ENCODE results near the gene UBAP1L. TPM values are rescaled to one million over a fixed set of nuclear protein-coding genes. Genes with fewer than 3 reads are reported as not detected.

The UBAP1L gene
- total and polyA plus RNA-seq, 12 donors, result 0.65 to 5.3 (median 1.6) TPM

DNA sequence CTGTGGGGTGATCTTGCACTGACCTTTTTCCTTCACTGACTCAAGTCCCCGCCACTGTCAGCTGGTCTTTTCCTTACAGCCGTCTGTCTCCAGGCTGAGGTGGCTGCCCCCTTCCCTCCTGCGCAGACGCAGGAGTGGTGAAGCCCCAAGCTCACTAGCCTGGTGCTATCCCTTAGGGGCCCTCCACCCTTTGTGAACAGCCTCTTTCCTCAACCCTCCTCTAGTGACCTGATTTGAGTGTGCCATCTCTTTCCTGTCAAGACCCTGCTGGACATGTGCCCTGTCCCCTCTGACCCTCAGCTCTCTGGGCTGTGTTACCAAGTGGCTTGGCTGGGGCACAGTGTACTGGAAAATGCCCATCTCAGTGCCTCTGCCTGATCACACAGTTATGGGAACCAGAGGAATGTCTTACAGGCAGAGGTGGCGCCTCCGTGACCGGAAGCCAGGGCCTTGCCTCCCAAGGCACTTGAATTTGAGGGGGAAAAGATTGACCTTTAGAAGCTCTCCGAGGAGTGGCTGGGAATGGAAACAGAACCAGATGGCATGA, 29.7 kb downstream of the UBAP1L start:
- no peaks in the 10 kb centered on the region for H3K9me3 ChIP-seq
- H3K27ac ChIP-seq, result peak overlapping the region in 9 of 10 donors; percentile 46 to 91 (median 64)
- no peak for DNase-seq
- intact Hi-C loops (cut with DNase I), result loop anchor here in 5 of 10 donors (5.0 to 10.0 kb wide), 3 partner anchors 33 to 53 kb away; no protein-coding TSS in a partner anchor
- TF ChIP-seq, protein P1, sequence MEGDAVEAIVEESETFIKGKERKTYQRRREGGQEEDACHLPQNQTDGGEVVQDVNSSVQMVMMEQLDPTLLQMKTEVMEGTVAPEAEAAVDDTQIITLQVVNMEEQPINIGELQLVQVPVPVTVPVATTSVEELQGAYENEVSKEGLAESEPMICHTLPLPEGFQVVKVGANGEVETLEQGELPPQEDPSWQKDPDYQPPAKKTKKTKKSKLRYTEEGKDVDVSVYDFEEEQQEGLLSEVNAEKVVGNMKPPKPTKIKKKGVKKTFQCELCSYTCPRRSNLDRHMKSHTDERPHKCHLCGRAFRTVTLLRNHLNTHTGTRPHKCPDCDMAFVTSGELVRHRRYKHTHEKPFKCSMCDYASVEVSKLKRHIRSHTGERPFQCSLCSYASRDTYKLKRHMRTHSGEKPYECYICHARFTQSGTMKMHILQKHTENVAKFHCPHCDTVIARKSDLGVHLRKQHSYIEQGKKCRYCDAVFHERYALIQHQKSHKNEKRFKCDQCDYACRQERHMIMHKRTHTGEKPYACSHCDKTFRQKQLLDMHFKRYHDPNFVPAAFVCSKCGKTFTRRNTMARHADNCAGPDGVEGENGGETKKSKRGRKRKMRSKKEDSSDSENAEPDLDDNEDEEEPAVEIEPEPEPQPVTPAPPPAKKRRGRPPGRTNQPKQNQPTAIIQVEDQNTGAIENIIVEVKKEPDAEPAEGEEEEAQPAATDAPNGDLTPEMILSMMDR (IDR thresholded peaks at IDR 0.05), result no peak
- H3K4me3 ChIP-seq, result no peak overlapping the region
- ATAC-seq, result peak in 1 of 8 donors; percentile 35
- peaks cover 0 to 16% (median 0%) of the 10 kb centered on the region in 7 donors for H3K27me3 ChIP-seq
- peaks cover 14 to 96% (median 62%) of the 10 kb centered on the region in 9 donors for H3K4me1 ChIP-seq
- 56 to 70% methylated on average over 8 of the region's 8 CpGs for WGBS, 2 donors
- H3K36me3 ChIP-seq, result no peaks in the 10 kb centered on the region

DNA sequence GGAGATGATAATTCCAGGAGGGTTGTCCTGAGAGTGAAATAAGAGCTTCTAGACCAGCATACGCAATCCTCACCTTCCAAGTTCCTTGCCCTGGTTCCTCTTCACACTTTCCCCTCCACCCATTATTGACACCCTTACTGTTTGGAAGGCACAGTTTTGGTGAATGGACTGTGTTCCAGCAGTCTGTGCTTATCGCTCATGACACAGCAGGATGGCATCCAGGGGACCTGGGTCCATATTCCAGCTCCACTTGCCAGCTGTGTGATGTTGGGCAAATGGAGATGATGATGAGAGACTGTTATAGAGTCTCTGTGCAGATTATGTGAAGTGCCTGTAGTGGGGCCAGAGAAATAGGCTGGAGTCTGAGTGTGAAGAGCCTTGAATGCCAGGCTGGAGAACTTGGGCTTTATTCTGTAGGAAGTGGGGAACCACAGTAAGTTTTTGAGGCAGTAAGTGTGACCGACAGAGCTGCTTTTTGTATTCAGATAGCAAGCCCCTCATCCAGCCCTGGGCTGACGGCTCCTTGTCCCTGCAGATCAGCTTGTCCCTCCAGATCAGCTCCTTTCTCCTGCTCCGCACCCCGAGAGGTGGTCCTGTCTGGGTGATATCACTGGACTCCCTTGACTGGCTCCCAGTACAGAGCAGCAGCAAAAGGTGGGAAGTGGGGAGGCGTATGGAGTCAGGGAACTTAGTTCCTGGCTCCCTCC, 30.3 kb downstream of the UBAP1L start:
- H3K4me3 ChIP-seq, result no peak overlapping the region
- H3K9me3 ChIP-seq, result no peaks in the 10 kb centered on the region
- peak overlapping the region in 9 of 10 donors; percentile 46 to 91 (median 64) for H3K27ac ChIP-seq
- WGBS, 2 donors, result 84 to 86% methylated on average over 7 of the region's 7 CpGs
- intact Hi-C loops (cut with DNase I), result loop anchor here in 6 of 10 donors (5.0 to 10.0 kb wide), 3 partner anchors 32 to 52 kb away; no protein-coding TSS in a partner anchor
- H3K36me3 ChIP-seq, result no peaks in the 10 kb centered on the region
- ATAC-seq (peak in 1 of 8 donors; percentile 3), DNase-seq (no peak)
- H3K27me3 ChIP-seq, result peaks cover 0 to 16% (median 0%) of the 10 kb centered on the region in 7 donors
- TF ChIP-seq, protein P1 (IDR thresholded peaks at IDR 0.05), result no peak
- H3K4me1 ChIP-seq, result peaks cover 14 to 96% (median 61%) of the 10 kb centered on the region in 9 donors

DNA sequence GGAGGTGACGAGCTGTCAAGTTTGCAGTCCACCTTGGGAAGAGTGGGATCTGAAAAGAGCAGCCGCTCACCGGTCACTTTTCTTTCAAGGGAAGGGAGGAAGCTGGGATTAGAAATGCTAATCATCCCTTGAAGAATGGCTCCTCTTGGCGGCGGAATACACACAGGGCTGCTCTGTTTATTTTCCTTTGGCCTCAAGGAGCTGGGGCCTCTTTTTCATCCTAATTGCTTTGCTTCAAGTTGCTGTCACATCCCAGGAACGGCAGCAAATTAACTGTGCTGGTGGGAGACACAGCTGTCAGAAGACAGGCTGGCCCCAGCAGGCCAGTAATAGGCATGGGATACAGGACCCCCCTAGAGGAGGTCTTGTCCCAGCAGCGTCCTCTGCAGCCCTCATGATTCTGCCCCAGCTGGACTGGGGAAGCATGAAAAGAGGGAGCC, 31.7 kb downstream of the UBAP1L start:
- Histone ChIP-seq H3K36me3 (no peaks in the 10 kb centered on the region), H3K4me3 (no peak overlapping the region), H3K4me1 (peaks cover 8 to 95% (median 48%) of the 10 kb centered on the region in 9 donors), H3K27ac (peak overlapping the region in 5 of 10 donors; percentile 10 to 76 (median 37)), H3K27me3 (peaks cover 0 to 19% (median 0%) of the 10 kb centered on the region in 7 donors), H3K9me3 (no peaks in the 10 kb centered on the region)
- TF ChIP-seq, protein P1 (IDR thresholded peaks at IDR 0.05), result peak in 6 of 9 donors; percentile 20 to 58 (median 44)
- 46 to 49% methylated on average over 7 of the region's 7 CpGs for WGBS, 2 donors
- intact Hi-C loops (cut with DNase I), result loop anchor here in 4 of 10 donors (2.0 to 10.0 kb wide), 3 partner anchors 28 to 51 kb away; no protein-coding TSS in a partner anchor
- no peak for DNase-seq
- ATAC-seq, result peak in 1 of 8 donors; percentile 20

DNA sequence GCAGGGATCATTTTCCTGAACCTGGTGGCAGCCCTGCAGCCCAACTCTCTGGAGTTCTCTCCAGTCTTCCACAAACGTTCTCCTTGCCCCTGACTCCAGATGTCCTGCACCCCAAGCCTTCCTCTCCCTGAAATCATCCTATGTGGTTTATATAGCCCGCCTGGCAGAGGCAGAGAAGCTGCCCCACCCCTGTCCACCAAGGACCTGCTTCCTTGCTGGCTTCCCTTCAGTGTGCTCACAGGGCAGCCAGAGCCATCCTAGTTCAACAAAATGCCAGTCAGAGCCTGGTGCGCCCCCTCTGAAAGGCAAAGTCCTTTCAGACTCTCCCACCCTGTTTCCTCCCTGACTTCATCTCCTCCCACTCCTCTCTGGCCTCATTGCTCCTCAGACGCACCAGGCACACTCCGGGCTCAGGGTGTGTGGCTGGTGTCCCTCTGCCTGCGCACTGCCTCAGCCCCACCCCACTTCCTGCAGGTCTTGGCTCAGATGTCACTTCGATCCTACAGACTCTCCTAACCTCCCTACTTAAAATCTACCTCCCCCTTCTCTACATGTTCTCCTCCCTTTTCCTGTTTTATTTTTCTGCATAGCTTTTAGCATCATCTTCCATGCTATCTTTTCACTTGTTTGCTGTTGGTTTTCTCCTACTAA, 32.6 kb downstream of the UBAP1L start:
- H3K27ac ChIP-seq, result peak overlapping the region in 8 of 10 donors; percentile 8 to 76 (median 54)
- peaks cover 0 to 28% (median 4%) of the 10 kb centered on the region in 7 donors for H3K27me3 ChIP-seq
- TF ChIP-seq, protein P1 (IDR thresholded peaks at IDR 0.05), result no peak
- no peak overlapping the region for H3K4me3 ChIP-seq
- no peaks in the 10 kb centered on the region for H3K9me3 ChIP-seq
- peaks cover 4 to 95% (median 50%) of the 10 kb centered on the region in 9 donors for H3K4me1 ChIP-seq
- peak in 4 of 8 donors; percentile 14 to 34 (median 22) for ATAC-seq
- H3K36me3 ChIP-seq, result no peaks in the 10 kb centered on the region
- intact Hi-C loops (cut with DNase I), result loop anchor here in 4 of 10 donors (2.0 to 10.0 kb wide), 3 partner anchors 28 to 50 kb away; no protein-coding TSS in a partner anchor
- DNase-seq, result no peak
- 21 to 28% methylated on average over 7 of the region's 7 CpGs for WGBS, 2 donors
